ENCODE results near the gene ANKRD55.

DNA sequence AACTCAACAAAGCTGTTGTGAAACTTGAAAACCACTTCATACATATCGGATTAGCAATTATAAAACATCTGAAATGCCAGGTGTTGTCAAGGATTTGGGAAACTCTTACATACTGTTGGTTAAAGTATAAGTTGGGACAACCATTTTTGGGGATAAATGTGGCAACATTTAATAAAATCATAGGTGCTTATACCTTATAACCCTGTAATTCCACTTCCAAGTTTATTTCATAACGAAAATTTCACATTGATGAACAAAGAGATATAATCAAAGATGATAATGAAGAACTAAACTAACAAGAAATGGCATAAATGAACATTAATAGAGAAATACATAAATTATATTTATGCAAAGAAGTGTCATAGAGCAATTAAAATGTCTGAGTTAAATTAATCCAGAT lies 54.3 kb downstream of the ANKRD55 start:
- TF ChIP-seq, protein P1, sequence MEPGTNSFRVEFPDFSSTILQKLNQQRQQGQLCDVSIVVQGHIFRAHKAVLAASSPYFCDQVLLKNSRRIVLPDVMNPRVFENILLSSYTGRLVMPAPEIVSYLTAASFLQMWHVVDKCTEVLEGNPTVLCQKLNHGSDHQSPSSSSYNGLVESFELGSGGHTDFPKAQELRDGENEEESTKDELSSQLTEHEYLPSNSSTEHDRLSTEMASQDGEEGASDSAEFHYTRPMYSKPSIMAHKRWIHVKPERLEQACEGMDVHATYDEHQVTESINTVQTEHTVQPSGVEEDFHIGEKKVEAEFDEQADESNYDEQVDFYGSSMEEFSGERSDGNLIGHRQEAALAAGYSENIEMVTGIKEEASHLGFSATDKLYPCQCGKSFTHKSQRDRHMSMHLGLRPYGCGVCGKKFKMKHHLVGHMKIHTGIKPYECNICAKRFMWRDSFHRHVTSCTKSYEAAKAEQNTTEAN (CRISPR knock-in tag; IDR thresholded peaks at IDR 0.05): no peak
- TF ChIP-seq TCF7 (CRISPR knock-in tag; IDR thresholded peaks at IDR 0.05; ENCODE audit: low read depth): no peak
- TF ChIP-seq, protein P2, sequence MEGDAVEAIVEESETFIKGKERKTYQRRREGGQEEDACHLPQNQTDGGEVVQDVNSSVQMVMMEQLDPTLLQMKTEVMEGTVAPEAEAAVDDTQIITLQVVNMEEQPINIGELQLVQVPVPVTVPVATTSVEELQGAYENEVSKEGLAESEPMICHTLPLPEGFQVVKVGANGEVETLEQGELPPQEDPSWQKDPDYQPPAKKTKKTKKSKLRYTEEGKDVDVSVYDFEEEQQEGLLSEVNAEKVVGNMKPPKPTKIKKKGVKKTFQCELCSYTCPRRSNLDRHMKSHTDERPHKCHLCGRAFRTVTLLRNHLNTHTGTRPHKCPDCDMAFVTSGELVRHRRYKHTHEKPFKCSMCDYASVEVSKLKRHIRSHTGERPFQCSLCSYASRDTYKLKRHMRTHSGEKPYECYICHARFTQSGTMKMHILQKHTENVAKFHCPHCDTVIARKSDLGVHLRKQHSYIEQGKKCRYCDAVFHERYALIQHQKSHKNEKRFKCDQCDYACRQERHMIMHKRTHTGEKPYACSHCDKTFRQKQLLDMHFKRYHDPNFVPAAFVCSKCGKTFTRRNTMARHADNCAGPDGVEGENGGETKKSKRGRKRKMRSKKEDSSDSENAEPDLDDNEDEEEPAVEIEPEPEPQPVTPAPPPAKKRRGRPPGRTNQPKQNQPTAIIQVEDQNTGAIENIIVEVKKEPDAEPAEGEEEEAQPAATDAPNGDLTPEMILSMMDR (IDR thresholded peaks at IDR 0.05): no peak
- TF ChIP-seq NFE2L1 (CRISPR knock-in tag; IDR thresholded peaks at IDR 0.05): no peak
- no peak for TF ChIP-seq GTF2I (CRISPR knock-in tag; conservative IDR thresholded peaks at IDR 0.05)
- no peak for TF ChIP-seq ZNF423 (CRISPR knock-in tag; IDR thresholded peaks at IDR 0.05)
- TF ChIP-seq, protein P3, sequence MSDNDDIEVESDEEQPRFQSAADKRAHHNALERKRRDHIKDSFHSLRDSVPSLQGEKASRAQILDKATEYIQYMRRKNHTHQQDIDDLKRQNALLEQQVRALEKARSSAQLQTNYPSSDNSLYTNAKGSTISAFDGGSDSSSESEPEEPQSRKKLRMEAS (CRISPR knock-in tag; IDR thresholded peaks at IDR 0.05): no peak
- TF ChIP-seq, protein P4, sequence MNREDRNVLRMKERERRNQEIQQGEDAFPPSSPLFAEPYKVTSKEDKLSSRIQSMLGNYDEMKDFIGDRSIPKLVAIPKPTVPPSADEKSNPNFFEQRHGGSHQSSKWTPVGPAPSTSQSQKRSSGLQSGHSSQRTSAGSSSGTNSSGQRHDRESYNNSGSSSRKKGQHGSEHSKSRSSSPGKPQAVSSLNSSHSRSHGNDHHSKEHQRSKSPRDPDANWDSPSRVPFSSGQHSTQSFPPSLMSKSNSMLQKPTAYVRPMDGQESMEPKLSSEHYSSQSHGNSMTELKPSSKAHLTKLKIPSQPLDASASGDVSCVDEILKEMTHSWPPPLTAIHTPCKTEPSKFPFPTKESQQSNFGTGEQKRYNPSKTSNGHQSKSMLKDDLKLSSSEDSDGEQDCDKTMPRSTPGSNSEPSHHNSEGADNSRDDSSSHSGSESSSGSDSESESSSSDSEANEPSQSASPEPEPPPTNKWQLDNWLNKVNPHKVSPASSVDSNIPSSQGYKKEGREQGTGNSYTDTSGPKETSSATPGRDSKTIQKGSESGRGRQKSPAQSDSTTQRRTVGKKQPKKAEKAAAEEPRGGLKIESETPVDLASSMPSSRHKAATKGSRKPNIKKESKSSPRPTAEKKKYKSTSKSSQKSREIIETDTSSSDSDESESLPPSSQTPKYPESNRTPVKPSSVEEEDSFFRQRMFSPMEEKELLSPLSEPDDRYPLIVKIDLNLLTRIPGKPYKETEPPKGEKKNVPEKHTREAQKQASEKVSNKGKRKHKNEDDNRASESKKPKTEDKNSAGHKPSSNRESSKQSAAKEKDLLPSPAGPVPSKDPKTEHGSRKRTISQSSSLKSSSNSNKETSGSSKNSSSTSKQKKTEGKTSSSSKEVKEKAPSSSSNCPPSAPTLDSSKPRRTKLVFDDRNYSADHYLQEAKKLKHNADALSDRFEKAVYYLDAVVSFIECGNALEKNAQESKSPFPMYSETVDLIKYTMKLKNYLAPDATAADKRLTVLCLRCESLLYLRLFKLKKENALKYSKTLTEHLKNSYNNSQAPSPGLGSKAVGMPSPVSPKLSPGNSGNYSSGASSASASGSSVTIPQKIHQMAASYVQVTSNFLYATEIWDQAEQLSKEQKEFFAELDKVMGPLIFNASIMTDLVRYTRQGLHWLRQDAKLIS (CRISPR knock-in tag; IDR thresholded peaks at IDR 0.05; ENCODE audit: borderline replicate concordance): no peak
- no peak for TF ChIP-seq HMGA2 (CRISPR knock-in tag; IDR thresholded peaks at IDR 0.05)
- TF ChIP-seq SMAD4 (CRISPR knock-in tag; IDR thresholded peaks at IDR 0.05): no peak
- TF ChIP-seq CBFB (CRISPR knock-in tag; IDR thresholded peaks at IDR 0.05; ENCODE audit: low read depth): no peak
- TF ChIP-seq, protein P5, sequence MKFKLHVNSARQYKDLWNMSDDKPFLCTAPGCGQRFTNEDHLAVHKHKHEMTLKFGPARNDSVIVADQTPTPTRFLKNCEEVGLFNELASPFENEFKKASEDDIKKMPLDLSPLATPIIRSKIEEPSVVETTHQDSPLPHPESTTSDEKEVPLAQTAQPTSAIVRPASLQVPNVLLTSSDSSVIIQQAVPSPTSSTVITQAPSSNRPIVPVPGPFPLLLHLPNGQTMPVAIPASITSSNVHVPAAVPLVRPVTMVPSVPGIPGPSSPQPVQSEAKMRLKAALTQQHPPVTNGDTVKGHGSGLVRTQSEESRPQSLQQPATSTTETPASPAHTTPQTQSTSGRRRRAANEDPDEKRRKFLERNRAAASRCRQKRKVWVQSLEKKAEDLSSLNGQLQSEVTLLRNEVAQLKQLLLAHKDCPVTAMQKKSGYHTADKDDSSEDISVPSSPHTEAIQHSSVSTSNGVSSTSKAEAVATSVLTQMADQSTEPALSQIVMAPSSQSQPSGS (CRISPR knock-in tag; IDR thresholded peaks at IDR 0.05; ENCODE audit: borderline replicate concordance, low read depth): no peak
- no peak for TF ChIP-seq NR3C1 (CRISPR knock-in tag; conservative IDR thresholded peaks at IDR 0.05; ENCODE audit: low read depth)
- TF ChIP-seq TEAD4 (CRISPR knock-in tag; IDR thresholded peaks at IDR 0.05): no peak

All from WTC11 (cell line).